ENCODE data around the gene MYO3B. TPM values are rescaled to one million over a fixed set of nuclear protein-coding genes. Genes with fewer than 3 reads are reported as not detected.

MYO3B gene
- total RNA-seq, 4 donors from 2014 or later: 0.48 TPM; not detected in 3

- 61 to 69% methylated on average over 6 to 7 of the region's 7 CpGs for WGBS, 2 donors (ENCODE audit: low coverage in 1 of 2)
- TF ChIP-seq POLR2AphosphoS5 (IDR thresholded peaks at IDR 0.05) (no peak), EP300 (IDR thresholded peaks at IDR 0.05; ENCODE audit: low read depth) (no peak), POLR2A (IDR thresholded peaks at IDR 0.05) (no peak)
- TF ChIP-seq, protein P1, sequence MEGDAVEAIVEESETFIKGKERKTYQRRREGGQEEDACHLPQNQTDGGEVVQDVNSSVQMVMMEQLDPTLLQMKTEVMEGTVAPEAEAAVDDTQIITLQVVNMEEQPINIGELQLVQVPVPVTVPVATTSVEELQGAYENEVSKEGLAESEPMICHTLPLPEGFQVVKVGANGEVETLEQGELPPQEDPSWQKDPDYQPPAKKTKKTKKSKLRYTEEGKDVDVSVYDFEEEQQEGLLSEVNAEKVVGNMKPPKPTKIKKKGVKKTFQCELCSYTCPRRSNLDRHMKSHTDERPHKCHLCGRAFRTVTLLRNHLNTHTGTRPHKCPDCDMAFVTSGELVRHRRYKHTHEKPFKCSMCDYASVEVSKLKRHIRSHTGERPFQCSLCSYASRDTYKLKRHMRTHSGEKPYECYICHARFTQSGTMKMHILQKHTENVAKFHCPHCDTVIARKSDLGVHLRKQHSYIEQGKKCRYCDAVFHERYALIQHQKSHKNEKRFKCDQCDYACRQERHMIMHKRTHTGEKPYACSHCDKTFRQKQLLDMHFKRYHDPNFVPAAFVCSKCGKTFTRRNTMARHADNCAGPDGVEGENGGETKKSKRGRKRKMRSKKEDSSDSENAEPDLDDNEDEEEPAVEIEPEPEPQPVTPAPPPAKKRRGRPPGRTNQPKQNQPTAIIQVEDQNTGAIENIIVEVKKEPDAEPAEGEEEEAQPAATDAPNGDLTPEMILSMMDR (IDR thresholded peaks at IDR 0.05): no peak
- no peak for DNase-seq
- H3K36me3 ChIP-seq: no peaks in the 10 kb centered on the region
- in situ Hi-C loops (cut with MboI; ENCODE audit: low pct_ligation_motif_present in 1 of 4, low pct_unique_long_range_greater_than_20kb in 1 of 4, low sequenced_read_pairs in 3 of 4): no loop called here
- H3K4me3 ChIP-seq: no peak overlapping the region
- H3K27ac ChIP-seq: no peak overlapping the region
- H3K4me1 ChIP-seq: no peaks in the 10 kb centered on the region
- no peaks in the 10 kb centered on the region for H3K27me3 ChIP-seq
- H3K9me3 ChIP-seq: no peaks in the 10 kb centered on the region
- intact Hi-C loops (cut with DNase I; ENCODE audit: low total_unique reads): no loop called here
Observed at GRCh38 chr2:170224692-170225294, 46.8 kb downstream of the MYO3B start.

- Histone ChIP-seq H3K4me3 (no peak overlapping the region), H3K9me3 (no peaks in the 10 kb centered on the region), H3K27ac (no peak overlapping the region), H3K27me3 (no peaks in the 10 kb centered on the region), H3K36me3 (no peaks in the 10 kb centered on the region), H3K4me1 (no peaks in the 10 kb centered on the region)
- intact Hi-C loops (cut with DNase I; ENCODE audit: low total_unique reads): no loop called here
- in situ Hi-C loops (cut with MboI; ENCODE audit: low pct_ligation_motif_present in 1 of 4, low pct_unique_long_range_greater_than_20kb in 1 of 4, low sequenced_read_pairs in 3 of 4): no loop called here
- no peak for DNase-seq
- WGBS, 2 donors (ENCODE audit: low coverage in 1 of 2): 88% methylated on average over 4 of the region's 4 CpGs; no CpG with 5 or more reads in 1 of the 2 donors
- TF ChIP-seq POLR2A (IDR thresholded peaks at IDR 0.05) (no peak), EP300 (IDR thresholded peaks at IDR 0.05; ENCODE audit: low read depth) (no peak), POLR2AphosphoS5 (IDR thresholded peaks at IDR 0.05) (no peak)
- TF ChIP-seq, protein P1 (IDR thresholded peaks at IDR 0.05): no peak
Observed at GRCh38 chr2:170226216-170226615, 48.3 kb downstream of the MYO3B start.

- intact Hi-C loops (cut with DNase I; ENCODE audit: low total_unique reads): loop anchor here (1.0 kb wide), 1 partner anchor 48 kb away; no protein-coding TSS in a partner anchor
- DNase-seq: no peak
- TF ChIP-seq, protein P1 (IDR thresholded peaks at IDR 0.05): no peak
- TF ChIP-seq EP300 (IDR thresholded peaks at IDR 0.05; ENCODE audit: low read depth) (no peak), POLR2AphosphoS5 (IDR thresholded peaks at IDR 0.05) (no peak), POLR2A (IDR thresholded peaks at IDR 0.05) (no peak)
- Histone ChIP-seq H3K9me3 (no peaks in the 10 kb centered on the region), H3K27ac (no peak overlapping the region), H3K36me3 (no peaks in the 10 kb centered on the region), H3K4me1 (no peaks in the 10 kb centered on the region), H3K4me3 (no peak overlapping the region), H3K27me3 (no peaks in the 10 kb centered on the region)
- WGBS, 2 donors (ENCODE audit: low coverage in 1 of 2): 77% methylated on average over 3 to 4 of the region's 4 CpGs
- in situ Hi-C loops (cut with MboI; ENCODE audit: low pct_ligation_motif_present in 1 of 4, low pct_unique_long_range_greater_than_20kb in 1 of 4, low sequenced_read_pairs in 3 of 4): no loop called here
Observed at GRCh38 chr2:170227507-170227947, 49.6 kb downstream of the MYO3B start.

- H3K27me3 ChIP-seq: no peaks in the 10 kb centered on the region
- H3K4me1 ChIP-seq: no peaks in the 10 kb centered on the region
- intact Hi-C loops (cut with DNase I; ENCODE audit: low total_unique reads): loop anchor here (1.0 kb wide), 1 partner anchor 49 kb away; no protein-coding TSS in a partner anchor
- no peak overlapping the region for H3K4me3 ChIP-seq
- in situ Hi-C loops (cut with MboI; ENCODE audit: low pct_ligation_motif_present in 1 of 4, low pct_unique_long_range_greater_than_20kb in 1 of 4, low sequenced_read_pairs in 3 of 4): no loop called here
- no peaks in the 10 kb centered on the region for H3K9me3 ChIP-seq
- no peak overlapping the region for H3K27ac ChIP-seq
- TF ChIP-seq, protein P1 (IDR thresholded peaks at IDR 0.05): no peak
- TF ChIP-seq EP300 (IDR thresholded peaks at IDR 0.05; ENCODE audit: low read depth) (no peak), POLR2AphosphoS5 (IDR thresholded peaks at IDR 0.05) (no peak), POLR2A (IDR thresholded peaks at IDR 0.05) (no peak)
- WGBS, 2 donors (ENCODE audit: low coverage in 1 of 2): 71 to 87% methylated on average over 4 of the region's 4 CpGs
- no peaks in the 10 kb centered on the region for H3K36me3 ChIP-seq
- DNase-seq: no peak
Observed at GRCh38 chr2:170227951-170228350, 50.0 kb downstream of the MYO3B start.
